HG03196 (cell line): Measurements from ENCODE around the gene ZNF865.

ENCODE experiments used
- ATAC-seq: cut with Tn5 transposase; IDR thresholded peaks from one replicate; pipeline ENCODE4 v1.9.1; 2021; ENCODE audit not compliant: unreplicated experiment

Gene ZNF865

DNA sequence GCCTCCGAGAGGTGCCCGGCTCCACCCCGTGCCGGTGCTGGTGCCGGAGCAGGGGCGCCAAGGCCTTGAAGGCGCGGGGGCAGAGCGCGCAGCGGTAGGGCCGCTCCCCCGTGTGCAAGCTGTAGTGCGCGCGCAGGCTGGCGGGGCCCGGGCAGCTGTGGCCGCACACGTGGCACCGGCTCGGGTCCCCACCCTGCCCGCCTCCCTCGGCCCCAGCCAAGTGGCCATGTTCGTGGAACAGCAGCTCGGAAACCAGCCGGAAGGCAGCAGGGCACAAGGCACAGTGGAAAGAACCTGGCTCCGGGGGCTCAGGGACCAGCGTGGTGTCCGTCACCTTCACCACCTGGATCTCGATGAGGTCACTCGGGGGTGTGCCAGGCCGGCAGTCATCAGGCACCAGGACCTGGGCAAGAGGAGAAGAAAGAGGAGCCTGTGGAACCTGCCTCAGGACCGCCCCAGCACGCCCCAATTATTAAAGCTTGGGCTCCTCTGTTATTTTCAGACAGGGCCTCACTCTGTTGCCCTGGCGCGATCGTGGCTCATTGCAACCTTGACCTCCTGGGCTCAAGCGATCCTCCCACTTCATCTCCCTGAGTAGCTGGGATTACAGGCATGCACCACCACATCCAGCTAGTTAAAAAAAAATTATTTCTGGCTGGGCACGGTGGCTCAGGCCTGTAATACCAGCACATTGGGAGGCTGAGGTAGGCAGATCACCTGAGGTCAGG, 17.0 kb downstream of the ZNF865 start:
- no peak for ATAC-seq

DNA sequence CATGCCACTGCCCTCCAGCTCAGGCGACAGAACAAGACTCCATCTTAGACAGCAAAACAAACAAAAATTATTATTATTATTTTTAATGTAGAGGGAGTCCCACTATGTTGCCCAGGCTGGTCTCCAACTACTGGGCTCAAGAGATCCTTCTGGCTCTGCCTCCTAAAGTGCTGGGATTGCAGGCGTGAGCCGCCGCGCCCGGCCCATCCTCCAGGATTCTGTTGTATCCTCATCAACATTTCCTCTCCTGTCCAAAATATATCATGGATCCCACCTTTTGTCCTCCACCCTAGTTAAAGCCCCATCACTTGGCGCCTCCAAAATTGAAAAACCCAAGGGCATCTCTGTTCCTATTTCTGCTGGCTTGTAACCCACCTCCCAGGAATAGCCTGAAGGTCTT, 17.7 kb downstream of the ZNF865 start:
- no peak for ATAC-seq

DNA sequence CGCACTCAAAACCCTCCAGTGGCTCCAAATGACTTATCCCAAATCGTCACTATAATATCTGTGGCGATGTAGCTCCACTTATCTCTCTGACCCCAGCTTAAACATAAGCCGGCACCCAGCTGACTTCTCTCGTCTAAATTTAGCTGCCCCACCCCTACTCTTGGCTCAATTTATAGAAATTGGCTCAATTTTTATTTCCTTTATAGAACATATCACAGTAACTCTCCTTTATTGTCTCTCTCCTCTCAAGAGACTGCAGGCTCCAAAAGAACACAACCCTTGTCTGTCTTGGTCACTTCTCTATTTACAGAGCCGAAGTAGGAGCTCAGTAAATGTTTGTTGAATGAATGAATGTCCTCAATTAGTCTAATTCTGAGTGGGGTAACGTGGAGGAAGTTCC, 18.1 kb downstream of the ZNF865 start:
- ATAC-seq: no peak

DNA sequence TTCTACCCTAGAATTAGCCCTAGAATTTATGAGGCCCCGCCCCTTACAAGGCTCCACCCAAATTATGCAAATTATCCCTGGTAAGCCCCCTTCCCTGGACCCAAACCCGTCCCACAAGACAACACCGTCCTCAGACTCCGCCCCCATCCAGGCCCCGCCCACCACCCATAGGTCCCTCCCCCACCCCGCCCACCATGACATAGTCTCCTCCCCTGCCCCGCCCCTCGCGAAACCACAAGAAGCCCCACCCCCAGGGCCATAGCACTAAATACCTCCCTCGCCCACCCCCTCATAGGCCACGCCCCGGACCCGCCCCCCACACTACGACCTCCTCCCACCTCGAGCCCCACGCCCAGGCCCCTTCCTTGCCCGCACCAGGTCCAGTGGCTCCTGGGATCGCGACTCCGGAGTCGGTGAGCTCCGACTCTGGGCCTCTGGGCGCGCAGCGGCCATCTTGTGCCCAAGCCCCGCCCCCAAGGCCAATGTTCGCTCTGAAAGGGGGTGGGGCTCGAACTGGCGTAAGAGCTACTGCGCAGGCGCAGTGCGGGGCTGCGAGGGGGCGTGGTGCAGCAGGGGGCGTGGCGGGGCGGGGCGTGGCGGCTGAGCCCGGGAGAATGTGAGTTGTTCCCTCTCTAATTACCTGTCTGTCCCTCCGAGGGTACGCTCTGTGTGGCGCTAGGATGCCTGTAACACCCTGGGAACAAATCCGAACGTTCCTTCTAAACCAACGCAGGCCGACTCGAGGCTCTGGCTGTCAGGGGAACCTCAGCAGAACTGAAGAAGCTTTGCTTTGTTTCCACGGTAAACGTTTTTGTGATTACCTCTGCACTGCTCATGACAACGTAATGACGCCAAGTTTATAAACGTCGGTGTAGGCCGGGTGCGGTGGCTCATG, 18.9 kb downstream of the ZNF865 start, which contains the start of gene ZNF784:
ZNF784 (minus strand) TSS at position 458 of the 895 bp plus-strand sequence; CDS start at position 453, 5 bp downstream.
- no peak for ATAC-seq

DNA sequence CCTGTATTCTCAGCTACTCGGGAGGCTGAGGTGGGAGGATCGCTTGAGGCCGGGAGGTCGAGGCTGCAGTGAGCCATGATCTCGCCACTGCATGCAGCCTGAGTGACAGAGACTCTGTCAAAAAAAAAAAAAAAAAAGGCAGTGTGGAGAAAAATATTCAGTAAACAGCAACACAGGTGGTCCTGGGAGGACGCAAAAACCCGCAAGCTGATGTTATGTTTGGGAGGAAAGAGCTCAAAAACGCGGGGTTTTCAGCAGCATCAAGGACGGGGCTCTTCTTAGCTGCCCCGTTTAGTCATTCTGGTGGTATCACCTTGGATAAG, 19.5 kb downstream of the ZNF865 start:
- no peak for ATAC-seq

DNA sequence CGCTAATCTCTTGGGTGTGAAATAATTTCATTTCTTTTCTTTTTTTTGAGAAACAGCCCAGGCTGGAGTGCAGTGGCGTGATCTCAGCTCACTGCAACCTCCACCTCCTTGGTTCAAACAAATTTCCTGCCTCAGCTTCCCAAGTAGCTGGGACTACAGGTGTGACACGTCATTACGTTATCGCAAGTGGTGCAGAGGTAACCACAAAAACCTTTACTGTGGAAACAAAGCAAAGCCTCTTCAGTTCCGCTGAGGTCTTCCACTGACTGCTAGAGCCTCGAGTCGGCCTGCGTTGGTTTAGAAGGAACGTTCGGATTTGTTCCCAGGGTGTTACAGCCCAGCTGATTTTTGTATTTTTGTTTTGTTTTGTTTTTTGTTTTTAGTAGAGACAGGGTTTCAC, 20.9 kb downstream of the ZNF865 start:
- ATAC-seq: no peak

DNA sequence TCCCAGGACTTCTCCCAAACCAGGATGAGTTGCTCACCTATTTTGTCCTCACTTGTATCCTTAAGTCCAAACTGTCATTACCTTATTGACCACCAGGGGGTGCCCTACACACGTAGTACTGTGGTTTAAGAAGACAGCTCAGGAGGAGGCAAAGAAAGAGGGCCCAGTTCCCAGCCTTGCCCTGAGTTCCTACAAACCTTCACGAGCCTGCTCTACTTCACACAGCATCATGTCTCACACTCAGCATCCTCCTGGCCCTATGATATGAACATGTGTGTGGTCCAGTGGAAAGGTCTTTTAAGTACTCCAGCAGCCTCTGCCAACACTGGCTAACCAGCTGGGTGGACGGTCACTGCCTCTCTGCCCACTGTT, 27.0 kb downstream of the ZNF865 start:
- ATAC-seq: no peak

DNA sequence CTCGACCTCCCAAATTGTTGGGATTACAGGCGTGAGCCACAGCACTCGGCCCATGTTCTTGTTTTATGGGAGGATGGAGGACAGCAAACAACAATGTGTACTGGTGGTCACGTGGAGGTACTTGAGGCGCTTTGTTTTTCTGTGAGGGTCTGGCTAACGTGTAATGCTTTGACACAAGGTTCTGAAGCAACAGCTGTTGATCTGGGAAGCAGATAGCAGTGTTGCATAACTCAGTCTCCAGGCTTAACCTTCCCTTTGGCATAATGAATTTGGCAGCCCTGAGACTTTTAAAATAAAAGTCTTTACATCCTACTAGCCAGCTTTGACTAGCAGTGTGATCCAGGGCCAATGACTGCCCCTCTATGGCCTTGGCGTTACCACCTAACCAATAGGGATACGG, 28.4 kb downstream of the ZNF865 start:
- no peak for ATAC-seq

DNA sequence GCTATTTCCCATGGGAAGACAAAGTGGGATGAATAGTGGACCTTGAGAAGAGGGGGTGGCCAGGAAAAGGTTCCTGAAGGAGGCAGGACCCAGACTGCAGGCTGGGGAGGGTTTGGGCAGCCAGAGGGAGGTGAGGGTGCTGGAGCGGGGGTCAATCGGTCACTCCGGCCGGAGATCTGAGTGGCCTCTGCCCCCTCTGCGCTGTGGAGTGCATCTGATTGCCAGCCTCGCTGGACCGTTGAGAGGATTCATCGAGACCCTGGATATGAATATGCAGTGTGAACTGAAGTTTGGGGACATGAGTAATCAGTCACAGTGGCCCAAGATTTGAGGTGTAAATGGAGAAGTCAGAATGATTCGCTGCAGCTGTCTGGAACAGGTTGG, 29.9 kb downstream of the ZNF865 start:
- no peak for ATAC-seq

DNA sequence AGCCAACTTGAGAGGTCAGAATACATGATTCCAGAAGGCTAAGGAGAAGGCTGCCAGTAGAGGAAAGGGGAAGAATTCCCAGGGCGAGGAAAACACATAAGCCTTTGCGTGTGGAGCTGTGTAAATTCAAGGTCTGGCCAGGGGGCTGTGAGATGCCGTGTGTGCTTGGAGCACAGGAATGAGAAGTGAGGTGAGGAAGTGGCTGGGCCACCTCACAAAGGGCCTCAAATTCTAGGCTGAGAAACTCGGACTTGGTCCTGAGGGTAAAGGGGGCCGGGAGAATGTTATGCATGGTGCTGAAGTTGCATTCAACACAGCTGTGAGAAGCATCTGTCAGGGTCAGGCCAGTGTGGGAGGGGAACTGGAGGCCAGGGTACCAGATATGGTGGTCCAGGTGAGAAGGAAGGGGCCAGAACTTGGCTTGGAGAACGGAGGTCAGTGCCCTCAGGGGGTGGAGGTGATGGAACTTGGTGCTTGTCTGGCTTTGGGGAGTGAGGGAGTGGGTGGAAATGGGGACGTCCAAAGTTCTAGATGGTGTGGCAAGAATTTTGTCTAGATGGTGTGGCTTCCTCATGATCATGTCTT, 30.5 kb downstream of the ZNF865 start:
- no peak for ATAC-seq

DNA sequence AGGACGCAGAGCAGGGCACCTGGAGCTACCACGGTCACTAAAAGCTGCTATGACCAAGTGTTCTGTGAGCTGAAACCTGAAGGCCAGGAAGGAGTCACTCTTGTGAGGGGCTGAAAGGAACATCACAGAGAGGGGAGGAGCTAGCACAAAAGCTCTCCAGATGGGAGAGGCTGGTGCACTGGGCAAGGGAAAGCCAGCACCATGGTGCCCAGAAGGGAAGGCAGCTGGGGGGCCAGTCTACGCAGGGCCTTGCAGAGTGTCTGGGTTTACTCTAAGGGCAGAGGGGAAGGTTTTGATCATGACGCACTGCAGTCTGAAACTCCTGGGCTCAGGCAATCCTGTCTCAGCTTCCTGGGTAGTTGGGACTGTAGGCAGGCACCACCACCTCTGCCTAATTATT, 31.3 kb downstream of the ZNF865 start:
- ATAC-seq: no peak

DNA sequence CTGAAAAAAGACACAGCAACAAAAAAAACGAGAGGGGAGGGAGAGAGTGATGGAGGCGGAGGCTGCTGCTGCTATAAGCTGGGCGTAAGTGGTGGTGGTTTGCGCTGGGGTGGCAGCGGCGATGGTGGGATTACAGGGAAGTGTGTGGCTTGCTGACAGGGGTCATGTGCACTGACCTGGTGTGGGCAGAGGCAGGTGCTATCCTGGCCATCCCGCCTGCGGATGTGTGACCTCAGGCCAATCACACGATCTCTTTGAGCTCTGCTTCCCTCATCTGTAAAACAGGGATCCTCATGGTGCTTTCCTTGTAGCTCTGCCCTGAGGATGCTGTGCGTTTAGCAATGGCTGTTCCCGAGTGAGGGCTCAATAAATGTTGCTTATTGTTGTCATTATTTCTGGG, 32.1 kb downstream of the ZNF865 start:
- no peak for ATAC-seq

DNA sequence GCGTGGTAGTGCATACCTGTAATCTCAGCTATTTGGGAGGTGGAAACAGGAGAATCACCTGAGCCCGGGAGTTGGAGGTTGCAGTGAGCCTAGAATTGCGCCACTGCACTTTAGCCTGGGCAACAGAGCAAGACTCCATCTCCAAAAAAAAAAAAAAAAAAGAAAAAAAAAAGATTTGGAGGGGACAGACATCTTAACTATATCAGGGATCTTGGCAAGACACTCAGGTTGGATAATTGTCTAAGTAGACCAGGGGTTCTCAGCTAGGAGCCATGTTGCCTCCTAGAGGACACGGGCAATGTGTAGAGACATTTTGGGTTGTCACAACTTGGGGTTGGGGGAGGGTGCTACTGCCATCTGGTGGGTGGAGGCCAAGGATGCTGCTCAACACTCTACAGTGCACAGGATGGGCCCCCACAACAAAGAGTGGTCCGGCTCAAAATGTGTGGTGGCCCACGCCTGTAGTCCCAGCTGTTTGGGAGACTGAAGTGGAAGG, 33.5 kb downstream of the ZNF865 start:
- ATAC-seq: no peak

DNA sequence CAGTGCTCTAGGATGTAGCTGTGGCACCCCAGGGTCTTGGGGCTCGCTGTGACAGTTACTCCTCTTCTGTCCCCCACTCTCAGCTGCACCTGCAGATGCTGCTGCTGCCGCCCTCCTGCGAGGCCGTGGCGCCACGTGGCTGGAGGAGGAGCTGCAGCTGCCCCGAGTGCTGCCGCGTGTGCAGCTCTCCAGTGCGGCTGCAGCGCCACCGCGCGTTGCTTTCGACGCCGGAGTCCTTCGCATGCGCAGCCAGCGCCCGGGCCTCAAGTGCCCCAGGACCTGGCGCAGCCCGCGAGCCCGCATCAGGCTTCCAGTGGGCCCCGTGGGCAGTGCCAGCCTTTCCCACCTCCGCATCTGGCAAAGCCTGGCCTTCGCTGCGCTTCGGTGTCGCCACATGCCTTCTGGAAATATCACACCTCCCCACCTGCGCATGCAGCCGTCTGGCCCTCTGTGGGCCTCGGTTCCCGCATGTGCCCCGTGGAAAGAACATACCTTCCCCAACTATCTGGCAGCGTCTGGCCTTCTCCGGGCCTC, 34.7 kb downstream of the ZNF865 start:
- no peak for ATAC-seq

DNA sequence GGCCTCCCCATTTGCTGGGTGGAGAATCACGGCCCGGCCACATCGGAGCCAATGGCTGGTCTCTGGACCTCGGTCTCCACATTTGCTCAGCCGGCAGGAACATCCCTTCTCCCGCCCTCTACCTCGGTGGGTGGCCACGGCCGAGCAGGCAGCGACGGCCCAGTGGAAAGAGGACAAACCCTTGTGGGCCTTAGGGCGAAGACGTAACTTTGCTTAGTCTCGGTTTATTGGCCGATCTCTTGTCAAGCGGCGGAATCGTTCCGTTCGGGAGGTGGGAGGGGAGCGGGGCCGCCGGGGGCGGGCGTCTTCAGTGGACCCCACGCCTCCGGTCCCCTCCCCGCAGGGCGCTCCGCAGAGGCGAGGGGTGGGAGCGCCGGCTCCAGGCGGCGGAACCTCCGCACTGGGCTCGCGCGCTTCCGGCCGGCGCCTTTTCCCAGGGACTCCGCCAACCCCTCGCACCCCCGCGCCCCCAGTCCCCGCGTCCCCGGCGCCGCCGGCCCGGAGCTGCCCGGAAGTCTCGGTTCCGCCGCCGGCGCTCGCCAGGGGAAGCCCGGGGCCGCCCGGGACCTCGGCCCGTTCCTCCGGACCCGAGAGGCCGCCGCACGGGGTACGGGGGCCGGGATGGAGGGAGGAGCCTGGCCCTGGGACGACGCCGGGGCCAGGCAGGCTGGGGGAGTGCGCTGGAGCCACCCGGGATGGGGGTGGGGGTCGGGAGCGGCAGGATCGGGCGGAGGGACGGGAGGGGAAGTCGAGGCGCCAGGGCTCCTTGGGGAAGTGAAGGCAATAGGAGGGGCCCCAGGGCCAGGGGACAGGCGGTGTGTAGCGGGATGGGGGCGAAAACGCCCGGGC, 35.4 kb downstream of the ZNF865 start, which contains the start of gene ZNF580:
ZNF580 (plus strand) TSS at position 426 of the 849 bp plus-strand sequence. CDS start 1,507 bp downstream, outside the sequence.
- ATAC-seq: no peak

DNA sequence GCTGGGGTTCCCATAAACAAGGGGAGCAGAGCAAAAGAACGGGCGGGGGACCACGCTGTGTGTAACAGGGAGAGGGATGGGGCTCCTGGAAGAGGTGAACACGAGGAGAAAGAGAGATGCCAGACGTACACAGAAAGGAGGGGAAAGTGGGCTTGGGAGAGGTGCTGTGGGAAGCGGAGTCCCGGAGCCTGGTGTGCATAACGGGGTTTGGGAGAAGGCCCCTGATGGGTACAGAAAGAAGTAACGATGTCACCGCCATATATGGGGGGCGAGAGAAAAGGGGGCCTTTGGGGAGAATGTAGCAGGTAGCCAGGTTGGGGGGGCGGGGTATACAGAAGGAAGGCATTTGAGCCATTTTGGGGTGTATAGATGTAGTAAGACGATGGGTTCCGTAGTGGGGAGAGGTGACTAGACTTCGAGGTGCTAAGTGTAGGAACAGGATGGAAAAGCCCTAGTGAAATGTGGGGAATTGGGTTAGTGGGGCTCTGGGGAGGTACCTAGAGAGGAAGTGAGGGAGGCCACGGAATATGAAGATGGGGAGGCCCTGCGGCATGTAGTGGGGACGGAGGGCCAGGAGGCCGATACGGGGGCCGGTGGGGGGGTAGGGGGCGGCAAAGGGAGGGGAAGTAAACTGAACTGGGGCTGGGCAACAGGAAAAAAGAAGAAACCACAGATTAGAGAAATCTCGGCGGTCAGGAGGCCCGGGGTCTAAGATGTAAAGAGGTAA, 36.1 kb downstream of the ZNF865 start:
- ATAC-seq: no peak

DNA sequence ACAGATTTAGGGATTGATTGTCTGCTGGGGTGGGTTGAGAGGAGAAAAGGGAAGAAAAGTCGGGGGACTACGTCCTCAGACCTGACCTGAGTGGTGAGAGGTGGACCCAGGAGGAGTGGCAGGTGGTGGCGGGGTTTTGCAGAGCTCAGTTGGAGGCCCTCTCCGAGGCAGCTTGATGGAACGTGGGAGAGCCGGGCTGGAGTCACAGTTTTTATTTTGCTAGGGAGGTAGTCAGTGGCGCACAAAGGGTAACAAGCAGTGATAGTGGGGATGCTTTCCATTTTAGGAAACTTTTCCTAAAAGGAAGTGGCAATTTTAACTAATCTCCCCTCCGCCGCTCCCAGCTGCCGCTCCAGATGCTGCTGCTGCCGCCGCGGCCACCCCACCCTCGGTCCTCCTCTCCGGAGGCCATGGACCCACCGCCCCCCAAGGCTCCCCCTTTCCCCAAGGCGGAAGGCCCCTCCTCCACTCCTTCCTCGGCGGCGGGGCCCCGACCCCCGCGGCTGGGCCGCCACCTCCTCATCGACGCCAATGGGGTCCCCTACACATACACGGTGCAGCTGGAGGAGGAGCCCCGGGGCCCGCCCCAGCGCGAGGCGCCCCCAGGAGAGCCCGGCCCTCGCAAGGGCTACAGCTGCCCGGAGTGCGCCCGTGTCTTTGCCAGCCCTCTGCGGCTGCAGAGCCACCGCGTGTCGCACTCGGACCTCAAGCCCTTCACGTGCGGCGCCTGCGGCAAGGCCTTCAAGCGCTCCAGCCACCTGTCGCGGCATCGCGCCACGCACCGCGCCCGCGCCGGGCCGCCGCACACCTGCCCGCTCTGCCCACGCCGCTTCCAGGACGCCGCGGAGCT, 36.9 kb downstream of the ZNF865 start:
- ATAC-seq: no peak

DNA sequence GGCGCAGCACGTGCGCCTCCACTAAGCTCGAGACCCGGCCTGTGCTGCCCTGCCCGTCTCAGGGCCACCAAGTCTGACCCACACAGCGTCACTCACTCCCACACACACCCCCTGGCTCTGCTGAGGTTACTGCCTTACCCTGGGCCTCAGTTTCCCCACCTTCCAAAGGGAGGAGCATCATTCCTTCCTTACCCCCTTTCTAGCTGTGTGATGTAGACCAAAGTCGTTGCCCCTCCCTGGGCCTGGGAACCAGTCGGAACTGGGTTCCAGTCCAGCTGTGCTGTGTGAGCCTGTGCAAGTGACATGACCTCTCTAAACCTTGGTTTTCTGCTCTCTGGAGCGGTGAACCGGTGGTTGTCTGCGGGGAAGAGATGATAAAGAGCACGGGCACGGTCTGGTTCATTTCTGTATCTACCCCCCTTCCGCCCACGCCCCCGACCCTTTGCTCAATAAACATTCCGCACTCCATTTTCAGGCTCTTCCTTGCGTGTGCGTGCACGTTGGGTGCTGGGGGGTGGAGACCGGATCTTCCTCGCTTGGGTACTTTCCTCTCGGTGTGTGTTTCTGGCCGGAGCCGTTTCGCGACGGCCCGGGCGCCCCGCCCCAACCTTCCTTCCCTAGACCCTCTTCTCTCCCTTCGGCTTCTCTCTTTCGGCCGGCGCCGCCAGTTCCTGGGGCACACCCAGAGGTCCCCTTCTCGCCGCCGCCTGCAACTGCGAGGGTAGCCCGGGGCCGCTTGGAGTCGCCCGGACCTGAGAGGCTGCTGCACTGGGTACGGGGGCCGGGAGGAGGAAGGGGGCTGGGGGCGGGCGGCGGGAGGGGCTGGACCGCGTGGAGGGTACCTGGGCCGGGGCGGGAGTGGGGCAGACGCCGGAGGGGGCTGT, 37.8 kb downstream of the ZNF865 start, which contains the start of gene ZNF581:
ZNF581 (plus strand) TSS at position 647 of the 884 bp plus-strand sequence. CDS start 923 bp downstream, outside the sequence.
- ATAC-seq: no peak
